Epithelial cell of prostate (primary cell): ENCODE results near the gene GNAO1.

Experiments used
- DNase-seq: peaks from one replicate; pipeline ENCODE4 v3.0.0-alpha.2; 2011; ENCODE audit warnings: low read depth, low spot score
- H3K27ac ChIP-seq: fragments of 450-650 bp; 2 replicates; pipeline ENCODE4 v1.5.1; 2017; ENCODE audit warnings: mild to moderate bottlenecking

The GNAO1 gene

GRCh38 chr16:56327071-56327928, 136.0 kb downstream of the GNAO1 start:
- H3K27ac ChIP-seq = no peak overlapping the region
- DNase-seq = no peak

- no peak overlapping the region for H3K27ac ChIP-seq
- DNase-seq = no peak
Observed at GRCh38 chr16:56327929-56328258, 136.6 kb downstream of the GNAO1 start.

- no peak overlapping the region for H3K27ac ChIP-seq
- no peak for DNase-seq
Observed at GRCh38 chr16:56328276-56329022, 137.2 kb downstream of the GNAO1 start.

DNA sequence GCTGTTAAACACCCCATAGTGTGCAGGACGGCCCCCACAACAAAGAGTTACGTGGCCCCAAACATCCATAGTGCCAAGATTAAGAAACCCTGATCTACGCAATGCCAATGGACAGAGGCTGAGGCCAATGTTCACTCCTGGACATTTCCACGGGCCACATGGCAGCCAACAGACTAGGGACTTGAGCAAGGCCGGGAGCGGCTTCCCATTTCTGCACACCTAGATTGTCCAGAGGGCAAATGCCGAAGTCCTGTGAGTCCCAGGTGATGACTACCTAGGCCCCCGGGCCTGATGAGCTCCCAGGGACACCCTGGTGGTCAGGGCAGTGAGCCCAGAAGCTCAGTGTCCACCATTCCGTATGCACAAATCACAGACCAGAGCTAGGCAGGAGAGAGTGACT, 138.6 kb downstream of the GNAO1 start:
- H3K27ac ChIP-seq = peak overlapping the region; percentile 65
- no peak for DNase-seq

- H3K27ac ChIP-seq = peak overlapping the region; percentile 65
- DNase-seq = no peak
Observed at GRCh38 chr16:56330476-56330875, 139.2 kb downstream of the GNAO1 start.

DNA sequence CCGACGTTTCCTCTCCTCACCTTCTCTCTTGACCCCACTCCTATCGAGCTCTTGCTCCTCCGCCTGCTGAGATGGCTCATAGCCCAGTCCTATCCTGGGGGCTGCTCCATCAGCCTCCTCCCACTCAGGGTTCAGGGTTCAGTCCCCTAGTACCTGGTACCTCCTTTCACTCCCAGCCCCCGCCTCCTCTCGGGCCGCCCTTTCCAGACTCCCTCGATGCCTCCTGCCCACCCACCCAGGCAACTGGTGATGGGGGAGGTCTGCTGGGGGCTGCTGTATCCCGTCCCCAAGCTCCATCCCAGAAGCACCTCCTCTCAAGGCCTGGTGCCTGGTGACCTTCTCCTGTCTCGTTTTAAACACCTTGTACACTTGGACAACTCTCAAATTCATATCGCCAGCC, 140.1 kb downstream of the GNAO1 start:
- peak overlapping the region; percentile 65 for H3K27ac ChIP-seq
- DNase-seq = no peak

DNA sequence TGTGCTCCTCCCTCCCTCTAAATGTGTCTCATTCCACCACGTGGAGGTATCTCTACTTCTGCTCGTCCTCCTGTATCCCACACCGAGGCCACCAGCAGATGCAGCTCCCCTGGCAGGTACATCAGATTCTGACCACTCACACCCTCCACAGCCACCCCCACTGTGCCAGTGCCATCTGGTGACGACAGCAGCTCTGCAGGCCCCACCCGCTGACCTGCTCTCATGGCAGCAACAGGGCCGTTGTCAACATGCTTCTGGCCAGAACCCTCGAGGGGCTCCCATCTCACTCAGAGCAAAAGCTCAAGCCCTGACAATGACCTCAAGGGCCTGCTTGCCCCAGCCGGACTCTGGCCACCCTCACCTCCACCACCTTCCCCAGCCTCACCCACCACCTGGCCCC, 140.6 kb downstream of the GNAO1 start:
- H3K27ac ChIP-seq = no peak overlapping the region
- DNase-seq = no peak

- no peak for DNase-seq
- H3K27ac ChIP-seq = no peak overlapping the region
Observed at GRCh38 chr16:56332464-56333079, 141.3 kb downstream of the GNAO1 start.

GRCh38 chr16:56334761-56335160, 143.5 kb downstream of the GNAO1 start:
- peak; percentile 45 for DNase-seq
- peak overlapping the region; percentile 13 for H3K27ac ChIP-seq

DNA sequence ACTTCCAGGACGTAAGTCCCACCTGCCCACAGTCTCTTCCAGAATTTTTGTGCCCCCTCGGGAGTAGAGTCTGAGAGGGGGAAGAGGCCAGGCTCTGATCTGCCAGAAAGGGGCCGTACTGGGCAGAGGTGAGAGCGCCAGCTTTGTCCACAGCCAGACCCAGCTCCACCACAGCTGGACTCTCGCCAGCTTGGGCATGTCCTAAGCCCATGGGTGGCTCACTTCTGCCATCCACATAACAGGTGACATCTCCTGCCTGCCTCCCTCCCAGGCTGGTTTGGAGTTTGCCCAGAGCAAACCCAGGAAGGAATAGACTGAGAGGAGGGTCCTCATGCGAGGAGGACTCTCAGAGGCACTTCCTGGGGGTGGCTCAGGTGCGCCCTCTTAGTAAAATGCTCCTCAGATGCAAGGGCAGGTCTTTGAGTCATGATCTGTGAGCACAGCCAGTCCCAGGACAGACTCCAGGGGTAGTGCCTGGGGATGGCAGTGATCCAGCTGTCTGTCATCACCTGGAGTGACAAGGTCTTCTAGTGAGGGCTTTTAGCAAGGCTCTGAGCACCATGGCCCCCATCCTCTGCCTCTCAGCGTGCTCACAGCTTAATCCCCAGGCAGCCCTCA, 144.9 kb downstream of the GNAO1 start:
- no peak overlapping the region for H3K27ac ChIP-seq
- peak; percentile 10 for DNase-seq

DNA sequence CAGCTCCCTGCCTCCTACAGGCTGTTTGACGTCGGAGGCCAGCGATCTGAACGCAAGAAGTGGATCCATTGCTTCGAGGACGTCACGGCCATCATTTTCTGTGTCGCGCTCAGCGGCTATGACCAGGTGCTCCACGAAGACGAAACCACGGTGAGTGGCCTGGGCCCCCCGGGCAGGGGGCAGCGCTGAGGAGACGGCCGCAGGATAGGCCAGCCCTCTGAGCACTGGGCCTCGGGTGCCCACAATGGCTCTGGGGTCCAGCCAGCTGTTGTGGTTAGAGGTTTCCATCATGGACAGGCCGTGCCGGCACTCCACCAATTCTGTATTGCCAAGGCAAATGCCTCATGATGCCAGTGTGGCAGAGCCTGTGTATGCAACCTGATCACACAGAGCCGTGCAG, 145.4 kb downstream of the GNAO1 start:
- no peak for DNase-seq
- no peak overlapping the region for H3K27ac ChIP-seq

GRCh38 chr16:56337131-56337857, 146.0 kb downstream of the GNAO1 start:
- no peak for DNase-seq
- no peak overlapping the region for H3K27ac ChIP-seq

DNA sequence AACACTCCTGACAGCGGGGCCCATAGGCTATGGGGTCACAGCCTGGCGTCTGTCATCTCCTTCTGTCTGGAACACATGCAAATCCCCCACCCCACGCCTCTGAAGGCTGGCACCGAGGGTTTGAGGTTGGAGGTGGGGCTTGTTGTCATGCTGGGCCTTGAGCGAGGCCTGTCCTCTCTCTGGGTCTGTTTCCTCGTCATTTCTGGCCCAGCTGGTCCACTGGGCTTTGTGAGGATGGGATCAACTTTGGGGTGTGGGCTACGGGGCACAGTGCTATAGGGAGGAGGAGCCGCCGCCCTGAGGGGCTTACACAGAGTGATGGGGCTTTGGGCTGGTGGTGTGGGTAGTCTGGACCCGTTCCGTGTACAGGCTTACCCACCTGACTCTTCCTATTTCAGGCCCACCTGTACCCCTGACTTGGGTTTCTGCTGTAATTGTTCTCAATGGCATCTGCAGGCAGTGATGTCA, 146.6 kb downstream of the GNAO1 start:
- no peak for DNase-seq
- no peak overlapping the region for H3K27ac ChIP-seq

GRCh38 chr16:56338566-56339318, 147.5 kb downstream of the GNAO1 start:
- no peak overlapping the region for H3K27ac ChIP-seq
- DNase-seq = no peak

DNA sequence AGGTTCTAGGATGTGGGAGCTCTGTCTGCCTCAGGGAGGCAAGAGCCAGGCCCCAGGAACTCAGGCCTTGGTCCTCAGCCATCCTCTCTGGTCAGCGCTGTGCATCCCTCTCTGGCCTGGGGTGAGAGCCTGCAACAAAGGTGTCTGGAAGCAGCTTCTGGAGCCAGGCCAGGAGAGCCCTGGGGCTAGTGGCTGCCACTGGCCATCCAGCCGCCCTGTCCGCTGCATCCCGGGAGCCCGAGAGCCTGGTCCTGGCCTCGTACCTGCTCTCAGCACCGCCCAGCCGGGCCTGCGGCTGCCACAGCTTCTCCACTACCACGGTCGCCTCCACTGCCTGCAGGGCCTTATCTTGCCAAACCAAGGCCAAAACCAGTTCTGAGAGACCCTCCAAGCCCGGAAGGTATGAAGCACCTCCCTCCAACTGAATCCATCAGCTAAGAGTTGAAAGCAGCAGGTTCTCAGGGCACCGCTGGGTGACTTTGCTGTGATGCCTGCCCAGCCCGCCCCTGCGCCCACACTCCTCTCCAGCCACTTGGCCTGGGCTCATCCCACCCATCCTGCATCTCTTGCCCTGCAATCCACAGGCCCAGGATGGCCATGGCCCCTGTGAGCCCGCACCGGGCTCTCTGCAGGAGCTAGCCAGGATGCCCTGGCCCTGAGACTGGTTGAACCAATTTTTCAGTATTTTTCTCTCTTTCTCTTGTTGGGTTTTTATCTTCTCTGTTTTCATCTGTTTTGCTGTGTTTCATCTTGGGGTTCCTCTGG, 148.3 kb downstream of the GNAO1 start:
- H3K27ac ChIP-seq = no peak overlapping the region
- DNase-seq = no peak

GRCh38 chr16:56340416-56340815, 149.1 kb downstream of the GNAO1 start:
- no peak overlapping the region for H3K27ac ChIP-seq
- no peak for DNase-seq

GRCh38 chr16:56340864-56341365, 149.6 kb downstream of the GNAO1 start:
- no peak overlapping the region for H3K27ac ChIP-seq
- DNase-seq = no peak

- no peak for DNase-seq
- no peak overlapping the region for H3K27ac ChIP-seq
Observed at GRCh38 chr16:56341656-56342399, 150.5 kb downstream of the GNAO1 start.
